A673 (cell line): ENCODE results near the gene DRAM1. TPM values are rescaled to one million over a fixed set of nuclear protein-coding genes. Genes with fewer than 3 reads are reported as not detected.

ENCODE experiments used
- BruUV-seq: library from RNA; stranded (reverse); fragments of 400-500 nt; replicated peaks from 2 replicates; lab custom pipeline; 2021; lab: Mats Ljungman, UMichigan
- CTCF ChIA-PET: fragments of 300-600 bp; sonication (Branson Sonifier 250); formaldehyde crosslinking; loops from one replicate; lab custom pipeline; 2022; ENCODE audit warnings: antibody characterized with exemption; lab: Charles Lee
- POLR2A ChIA-PET: fragments of 300-600 bp; sonication (Branson Sonifier 250); formaldehyde crosslinking; loops from one replicate; lab custom pipeline; 2022; ENCODE audit warnings: antibody characterized with exemption; ENCODE audit not compliant: low non-redundant PET; lab: Charles Lee
- DNase-seq: peaks from one replicate; pipeline ENCODE4 v3.0.0-alpha.2; 2015; ENCODE audit warnings: low spot score
- H3K27ac ChIP-seq: fragments of 200-600 bp; sonication (generic); 2 replicates; pipeline ENCODE4 v1.5.1; 2016; ENCODE audit warnings: mixed run types, low read depth, mild to moderate bottlenecking, mixed read lengths, antibody characterized with exemption, low read length; ENCODE audit not compliant: poor library complexity, severe bottlenecking
- H3K27me3 ChIP-seq: fragments of 200-600 bp; sonication (generic); replicated peaks from 2 replicates; pipeline ENCODE4 v1.6.1; 2017; ENCODE audit warnings: mixed run types, low read depth, mild to moderate bottlenecking, mixed read lengths, antibody characterized with exemption, low read length; ENCODE audit not compliant: insufficient read depth, poor library complexity
- H3K36me3 ChIP-seq: fragments of 200-600 bp; sonication (generic); 2 replicates; pipeline ENCODE4 v1.6.1; 2016; ENCODE audit warnings: mixed run types, mild to moderate bottlenecking, mixed read lengths, antibody characterized with exemption, low read length; ENCODE audit not compliant: insufficient read depth, poor library complexity, severe bottlenecking
- H3K4me1 ChIP-seq: fragments of 200-600 bp; sonication (generic); 2 replicates; pipeline ENCODE4 v1.6.1; 2017; ENCODE audit warnings: mixed run types, mild to moderate bottlenecking, mixed read lengths, antibody characterized with exemption, low read length; ENCODE audit not compliant: insufficient read depth, poor library complexity, severe bottlenecking
- H3K4me3 ChIP-seq: fragments of 200-600 bp; sonication (generic); 2 replicates; pipeline ENCODE4 v1.5.1; 2016; ENCODE audit warnings: low read depth, mixed run types, mild to moderate bottlenecking, mixed read lengths, low read length; ENCODE audit not compliant: poor library complexity, severe bottlenecking
- H3K9me3 ChIP-seq: fragments of 200-600 bp; sonication (generic); 2 replicates; pipeline ENCODE4 v1.6.1; 2016; ENCODE audit warnings: mixed run types, low read depth, mild to moderate bottlenecking, mixed read lengths, antibody characterized with exemption, low read length; ENCODE audit not compliant: poor library complexity, severe bottlenecking
- CTCF ChIP-seq: fragments of 300-800, 200-600 bp; sonication (generic); conservative IDR thresholded peaks from 2 replicates; pipeline ENCODE4 v1.5.1; 2017; ENCODE audit warnings: low read depth, mild to moderate bottlenecking, antibody characterized with exemption, low read length, moderate library complexity, mixed read lengths
- EZH2 ChIP-seq: fragments of 200-600 bp; sonication (generic); IDR thresholded peaks from 2 replicates; pipeline ENCODE4 v1.6.1; 2017; ENCODE audit warnings: borderline replicate concordance, low read depth, mild to moderate bottlenecking, mixed read lengths, antibody characterized with exemption, low read length; ENCODE audit not compliant: poor library complexity, severe bottlenecking
- intact Hi-C: fragments of 100-400 bp; cut with micrococcal nuclease; formaldehyde crosslinking; loops from one replicate; pipeline ENCODE4 v1.10.0; 2022; ENCODE audit not compliant: unreplicated experiment
- total RNA-seq: library from RNA; stranded (reverse); gene quantifications from 2 replicates; pipeline ENCODE4 v1.2.3, GENCODE V29; 2021

Gene DRAM1
- total RNA-seq, 1 experiment from 2014 or later, result 10.5 TPM

GRCh38 chr12:101845137-101845711, 32.2 kb upstream of the DRAM1 start:
- intact Hi-C loops, result no loop called here
- Histone ChIP-seq H3K4me1 (no peaks in the 10 kb centered on the region), H3K27ac (no peak overlapping the region), H3K36me3 (no peaks in the 10 kb centered on the region), H3K4me3 (no peak overlapping the region), H3K9me3 (no peaks in the 10 kb centered on the region), H3K27me3 (no peaks in the 10 kb centered on the region)
- POLR2A ChIA-PET, result no interaction called here
- BruUV-seq, result no TSS peak
- CTCF ChIA-PET, result interaction anchor here (0.6 kb wide), 1 partner anchor 71 kb away, joined by 3 read pairs; no protein-coding TSS in a partner anchor
- TF ChIP-seq CTCF, result no peak
- no peak for TF ChIP-seq EZH2
- no peak for DNase-seq

DNA sequence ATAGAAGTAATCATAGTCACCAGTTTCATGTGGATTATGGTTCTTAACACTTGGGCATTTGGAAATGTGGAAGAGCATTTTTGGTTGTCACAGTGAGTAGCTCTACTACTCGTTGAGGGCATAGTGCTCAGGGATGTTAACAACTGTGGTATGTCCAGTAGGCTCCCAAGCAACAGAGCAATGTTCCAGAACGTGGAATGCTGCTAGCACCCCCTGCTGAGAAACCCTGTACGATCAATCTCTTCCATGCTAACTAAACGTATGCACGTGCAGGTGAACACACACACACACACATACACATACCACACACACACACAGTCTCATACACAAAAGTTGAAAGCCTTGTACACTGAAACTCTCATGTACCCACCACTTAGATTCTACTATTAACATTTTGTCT, 30.1 kb upstream of the DRAM1 start:
- BruUV-seq, result no TSS peak
- H3K4me3 ChIP-seq, result no peak overlapping the region
- H3K9me3 ChIP-seq, result no peaks in the 10 kb centered on the region
- H3K27me3 ChIP-seq, result no peaks in the 10 kb centered on the region
- TF ChIP-seq CTCF (no peak), EZH2 (no peak)
- H3K4me1 ChIP-seq, result no peaks in the 10 kb centered on the region
- no peak overlapping the region for H3K27ac ChIP-seq
- no peak for DNase-seq
- POLR2A ChIA-PET, result no interaction called here
- intact Hi-C loops, result no loop called here
- CTCF ChIA-PET, result no interaction called here
- H3K36me3 ChIP-seq, result no peaks in the 10 kb centered on the region

DNA sequence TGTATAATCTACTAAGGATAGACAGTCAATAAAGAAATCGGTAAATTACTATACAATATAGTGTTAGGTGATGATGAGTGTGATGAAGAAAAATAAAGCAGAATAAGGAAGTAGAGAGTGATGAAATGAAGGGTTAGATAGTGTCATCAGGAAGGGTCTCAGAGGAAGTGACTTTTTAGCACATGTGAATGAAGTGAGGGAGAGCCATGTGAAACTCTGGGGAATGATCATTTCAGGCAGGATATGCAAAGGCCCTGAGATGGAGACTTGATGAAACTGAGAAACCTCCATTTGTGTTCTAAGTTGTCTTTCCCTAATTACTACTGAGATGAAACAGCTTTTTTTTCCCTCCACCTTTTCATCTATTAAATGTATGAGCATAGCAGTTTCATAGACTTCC, 27.2 kb upstream of the DRAM1 start:
- intact Hi-C loops, result no loop called here
- no peaks in the 10 kb centered on the region for H3K9me3 ChIP-seq
- no peak overlapping the region for H3K4me3 ChIP-seq
- no peak overlapping the region for H3K27ac ChIP-seq
- no TSS peak for BruUV-seq
- TF ChIP-seq CTCF (no peak), EZH2 (no peak)
- POLR2A ChIA-PET, result no interaction called here
- DNase-seq, result no peak
- no peaks in the 10 kb centered on the region for H3K36me3 ChIP-seq
- H3K4me1 ChIP-seq, result peaks cover 3% of the 10 kb centered on the region
- no peaks in the 10 kb centered on the region for H3K27me3 ChIP-seq
- CTCF ChIA-PET, result no interaction called here
